ENCODE results near the gene PPP1R10.
A peak's percentile ranks its signal among the peaks of the same experiment; 100 is the strongest.

Gene PPP1R10

GRCh38 chr6:30643656-30644055 lies 26.6 kb upstream of the PPP1R10 start:
- no peak for DNase-seq (ENCODE audit: extremely low read depth, low read depth)
- TF ChIP-seq CTCF (IDR thresholded peaks at IDR 0.05; ENCODE audit: low read depth, low read length, missing control alignments), result no peak
- no peak overlapping the region for H3K4me3 ChIP-seq (replicated peaks; ENCODE audit: low read depth, low read length)

- DNase-seq (ENCODE audit: extremely low read depth, low read depth), result no peak
- TF ChIP-seq CTCF (IDR thresholded peaks at IDR 0.05; ENCODE audit: low read depth, low read length, missing control alignments), result no peak
Measured at GRCh38 chr6:30641048-30641447, 24.0 kb upstream of the PPP1R10 start.

GRCh38 chr6:30640481-30640880 lies 23.4 kb upstream of the PPP1R10 start:
- no peak for DNase-seq (ENCODE audit: extremely low read depth, low read depth)
- no peak overlapping the region for H3K4me3 ChIP-seq (replicated peaks; ENCODE audit: low read depth, low read length)
- TF ChIP-seq CTCF (IDR thresholded peaks at IDR 0.05; ENCODE audit: low read depth, low read length, missing control alignments), result no peak

More at GRCh38 chr6:30641048-30641447, 24.0 kb upstream of the PPP1R10 start:
- H3K4me3 ChIP-seq (replicated peaks; ENCODE audit: low read depth, low read length), result no peak overlapping the region

- TF ChIP-seq CTCF (IDR thresholded peaks at IDR 0.05; ENCODE audit: low read depth, low read length, missing control alignments), result no peak
- no peak overlapping the region for H3K4me3 ChIP-seq (replicated peaks; ENCODE audit: low read depth, low read length)
- DNase-seq (ENCODE audit: extremely low read depth, low read depth), result no peak
Measured at GRCh38 chr6:30635834-30636233, 18.8 kb upstream of the PPP1R10 start.

- TF ChIP-seq CTCF (IDR thresholded peaks at IDR 0.05; ENCODE audit: low read depth, low read length, missing control alignments), result peak; percentile 52
- DNase-seq (ENCODE audit: extremely low read depth, low read depth), result no peak
- H3K4me3 ChIP-seq (replicated peaks; ENCODE audit: low read depth, low read length), result peak within 1 kb of the TSS; percentile 54
Measured at GRCh38 chr6:30626484-30627366, 9.7 kb upstream of the PPP1R10 start, which contains the start of gene ATAT1. TSS of gene ATAT1 (plus strand) at chr6:30626874.

GRCh38 chr6:30625511-30625910 lies 8.5 kb upstream of the PPP1R10 start:
- no peak for DNase-seq (ENCODE audit: extremely low read depth, low read depth)
- TF ChIP-seq CTCF (IDR thresholded peaks at IDR 0.05; ENCODE audit: low read depth, low read length, missing control alignments), result no peak

More at GRCh38 chr6:30625511-30625910, 8.5 kb upstream of the PPP1R10 start:
- H3K4me3 ChIP-seq (replicated peaks; ENCODE audit: low read depth, low read length), result no peak overlapping the region
